Prostate gland (tissue), 2 donors: ENCODE measurements around the gene FRMD3. TPM values are rescaled to one million over a fixed set of nuclear protein-coding genes. Genes with fewer than 3 reads are reported as not detected.

Source experiments
- DNase-seq: peaks from one replicate; pipeline ENCODE4 v3.0.0-alpha.2; 2019; ENCODE audit warnings: low spot score
- H3K27ac ChIP-seq, 2 donors: fragments of 200-600 bp; sonication (generic); 2 replicates each; pipeline ENCODE4 v1.5.1; 2017 to 2019
- H3K27me3 ChIP-seq: fragments of 200-600 bp; sonication (generic); replicated peaks from 2 replicates; pipeline ENCODE4 v1.5.1; 2019; ENCODE audit not compliant: insufficient read depth
- H3K36me3 ChIP-seq, 2 donors: fragments of 200-600 bp; sonication (generic); 1 replicate in 1 of 2; 2 replicates in 1 of 2; pipeline versions ENCODE4 v1.5.1 to v1.8.1; 2017 to 2019
- H3K4me1 ChIP-seq: fragments of 200-600 bp; sonication (generic); replicated peaks from 2 replicates; pipeline ENCODE4 v1.5.1; 2019
- H3K4me3 ChIP-seq, 2 donors: fragments of 200-600 bp; sonication (generic); 2 replicates each; pipeline ENCODE4 v1.5.1; 2017 to 2019
- H3K9me3 ChIP-seq: fragments of 200-600 bp; sonication (generic); 2 replicates; pipeline ENCODE4 v1.5.1; 2017
- POLR2A ChIP-seq: fragments of 450-650 bp; IDR thresholded peaks from one replicate; pipeline ENCODE4 v1.6.1; 2016; ENCODE audit warnings: antibody characterized with exemption, mild to moderate bottlenecking
- POLR2AphosphoS5 ChIP-seq: sonication (generic); formaldehyde crosslinking; IDR thresholded peaks from one replicate; pipeline ENCODE4 v1.6.1; 2017; ENCODE audit warnings: antibody characterized with exemption
- WGBS: methylation state at CpG from one replicate; pipeline ENCODE4 v1.1.5; 2018; 5-methylcytosine and 5-hydroxymethylcytosine counted together
- intact Hi-C: fragments of 100-400 bp; cut with DNase I; formaldehyde crosslinking; loops from one replicate; pipeline ENCODE4 v1.14.2; 2022
- total RNA-seq, 2 donors: library from RNA; depleted of rRNA; stranded (reverse); fragments of >200 nt; gene quantifications; one replicate each; pipeline ENCODE4 v1.1.0, GENCODE V29; 2016
- TF ChIP-seq, protein P1 (sequence below), 4 experiments: fragments of 200-600 bp in 2 of 4; fragments of 450-650 bp in 2 of 4; sonication (generic) in 2 of 4; IDR thresholded peaks; 1 replicate in 3 of 4; 2 replicates in 1 of 4; pipeline ENCODE4 v1.5.1; 2016 to 2019; ENCODE audit warnings: antibody characterized with exemption in 4 of 4, mild to moderate bottlenecking in 2 of 4, moderate library complexity in 2 of 4

FRMD3 gene
- total RNA-seq, 2 donors from 2014 or later: 2.3 to 3.4 TPM

DNA sequence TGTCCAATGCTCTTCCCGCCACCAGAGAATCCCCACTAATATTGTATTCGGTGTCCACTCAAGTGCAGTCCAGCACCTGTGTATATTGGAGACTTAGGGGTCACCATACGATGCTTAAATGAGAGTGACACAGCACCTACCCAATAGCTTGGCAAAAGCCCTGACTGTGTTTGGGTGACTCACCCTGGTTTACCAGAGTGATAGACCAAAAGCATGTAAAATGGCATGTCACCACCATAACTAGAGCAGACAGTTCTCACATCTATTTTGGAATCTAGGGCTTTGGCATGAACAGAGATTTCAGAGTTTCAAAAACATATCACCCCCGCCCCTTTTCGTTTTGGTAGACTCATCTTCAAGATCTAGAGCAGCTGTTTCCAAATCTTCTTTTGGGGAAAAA is 257.9 kb downstream of the FRMD3 start:
- H3K27me3 ChIP-seq: no peaks in the 10 kb centered on the region
- intact Hi-C loops: no loop called here
- H3K27ac ChIP-seq: no peak overlapping the region
- no peaks in the 10 kb centered on the region for H3K36me3 ChIP-seq
- no peaks in the 10 kb centered on the region for H3K4me1 ChIP-seq
- H3K4me3 ChIP-seq: no peak overlapping the region
- WGBS: 88% methylated on average over 5 of the region's 5 CpGs
- DNase-seq: no peak
- TF ChIP-seq, protein P1, sequence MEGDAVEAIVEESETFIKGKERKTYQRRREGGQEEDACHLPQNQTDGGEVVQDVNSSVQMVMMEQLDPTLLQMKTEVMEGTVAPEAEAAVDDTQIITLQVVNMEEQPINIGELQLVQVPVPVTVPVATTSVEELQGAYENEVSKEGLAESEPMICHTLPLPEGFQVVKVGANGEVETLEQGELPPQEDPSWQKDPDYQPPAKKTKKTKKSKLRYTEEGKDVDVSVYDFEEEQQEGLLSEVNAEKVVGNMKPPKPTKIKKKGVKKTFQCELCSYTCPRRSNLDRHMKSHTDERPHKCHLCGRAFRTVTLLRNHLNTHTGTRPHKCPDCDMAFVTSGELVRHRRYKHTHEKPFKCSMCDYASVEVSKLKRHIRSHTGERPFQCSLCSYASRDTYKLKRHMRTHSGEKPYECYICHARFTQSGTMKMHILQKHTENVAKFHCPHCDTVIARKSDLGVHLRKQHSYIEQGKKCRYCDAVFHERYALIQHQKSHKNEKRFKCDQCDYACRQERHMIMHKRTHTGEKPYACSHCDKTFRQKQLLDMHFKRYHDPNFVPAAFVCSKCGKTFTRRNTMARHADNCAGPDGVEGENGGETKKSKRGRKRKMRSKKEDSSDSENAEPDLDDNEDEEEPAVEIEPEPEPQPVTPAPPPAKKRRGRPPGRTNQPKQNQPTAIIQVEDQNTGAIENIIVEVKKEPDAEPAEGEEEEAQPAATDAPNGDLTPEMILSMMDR (IDR thresholded peaks at IDR 0.05): no peak
- TF ChIP-seq POLR2A (no peak), POLR2AphosphoS5 (no peak)
- no peaks in the 10 kb centered on the region for H3K9me3 ChIP-seq

DNA sequence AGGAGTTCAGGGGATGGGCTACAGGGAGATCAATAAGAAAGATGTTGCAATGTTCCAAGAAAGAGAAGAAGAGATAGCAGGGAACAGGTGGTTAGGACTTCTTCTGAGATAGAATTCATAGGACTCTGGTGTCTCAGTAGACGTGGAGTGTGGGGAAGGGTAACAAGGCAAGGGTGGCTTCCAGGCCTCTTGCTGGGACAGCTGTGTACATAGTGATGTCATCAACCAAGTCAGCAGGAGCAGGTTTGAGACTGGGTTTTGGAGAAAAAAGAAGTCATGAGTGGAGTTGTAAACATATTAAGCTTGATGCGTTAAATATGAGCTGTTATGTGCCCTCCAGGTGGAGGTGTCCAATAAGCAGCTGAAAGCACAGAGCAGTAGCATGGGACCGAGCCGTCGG is 263.4 kb downstream of the FRMD3 start:
- 91% methylated on average over 5 of the region's 5 CpGs for WGBS
- intact Hi-C loops: no loop called here
- no peak for DNase-seq
- H3K4me3 ChIP-seq: no peak overlapping the region
- H3K9me3 ChIP-seq: no peaks in the 10 kb centered on the region
- H3K27ac ChIP-seq: no peak overlapping the region
- H3K4me1 ChIP-seq: no peaks in the 10 kb centered on the region
- H3K36me3 ChIP-seq: no peaks in the 10 kb centered on the region
- no peaks in the 10 kb centered on the region for H3K27me3 ChIP-seq
- no peak for TF ChIP-seq POLR2A

DNA sequence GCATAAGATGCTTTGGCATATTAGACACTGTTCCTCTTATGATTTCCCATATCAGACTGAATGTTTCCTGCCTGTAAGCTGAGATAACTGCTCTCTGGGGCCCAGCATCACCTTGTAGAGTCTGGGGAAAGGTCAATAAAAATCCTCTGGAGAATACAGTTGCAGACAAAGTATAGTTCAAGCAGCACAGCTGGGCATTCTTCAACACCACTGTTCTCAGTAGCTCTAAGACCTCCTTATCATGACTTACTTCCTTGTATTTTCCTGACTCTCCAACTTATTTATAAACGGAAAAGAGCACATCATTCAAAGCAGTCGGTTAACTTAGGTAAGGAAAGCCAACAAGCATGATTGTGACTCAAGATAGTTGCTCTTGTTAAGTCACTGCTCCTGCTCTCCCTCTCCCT is 266.5 kb downstream of the FRMD3 start:
- no peaks in the 10 kb centered on the region for H3K4me1 ChIP-seq
- no peak for DNase-seq
- no peaks in the 10 kb centered on the region for H3K9me3 ChIP-seq
- no peak overlapping the region for H3K4me3 ChIP-seq
- WGBS: 72% methylated on average over 2 of the region's 2 CpGs
- no peak for TF ChIP-seq POLR2AphosphoS5
- TF ChIP-seq POLR2A: no peak
- TF ChIP-seq, protein P1 (IDR thresholded peaks at IDR 0.05): no peak
- H3K36me3 ChIP-seq: no peaks in the 10 kb centered on the region
- H3K27ac ChIP-seq: no peak overlapping the region
- no peaks in the 10 kb centered on the region for H3K27me3 ChIP-seq
- intact Hi-C loops: no loop called here

DNA sequence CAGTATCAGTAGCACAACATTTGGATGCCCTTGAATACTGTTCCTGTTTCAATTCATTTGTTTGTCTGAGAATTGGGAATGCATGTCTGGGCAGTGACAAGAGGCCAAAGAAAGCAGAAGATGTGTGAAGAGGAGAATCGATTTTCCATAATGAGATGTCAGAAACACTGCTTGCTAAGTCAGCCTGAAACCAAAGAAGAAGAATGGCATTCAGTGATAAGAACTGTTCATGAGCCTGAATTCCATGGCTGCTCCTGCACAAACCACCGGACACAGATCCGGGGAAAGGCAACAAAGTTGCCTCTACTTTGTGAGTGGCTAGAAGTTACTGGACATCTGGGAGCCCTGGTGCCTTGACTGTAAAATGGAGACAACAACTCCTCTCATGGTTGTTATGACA is 268.1 kb downstream of the FRMD3 start:
- TF ChIP-seq POLR2A: no peak
- TF ChIP-seq POLR2AphosphoS5: no peak
- TF ChIP-seq, protein P1 (IDR thresholded peaks at IDR 0.05): no peak
- H3K4me1 ChIP-seq: no peaks in the 10 kb centered on the region
- no peak overlapping the region for H3K27ac ChIP-seq
- H3K27me3 ChIP-seq: no peaks in the 10 kb centered on the region
- no peak overlapping the region for H3K4me3 ChIP-seq
- H3K36me3 ChIP-seq: no peaks in the 10 kb centered on the region
- intact Hi-C loops: no loop called here
- no peak for DNase-seq
- no peaks in the 10 kb centered on the region for H3K9me3 ChIP-seq
- 69% methylated on average over 3 of the region's 3 CpGs for WGBS

DNA sequence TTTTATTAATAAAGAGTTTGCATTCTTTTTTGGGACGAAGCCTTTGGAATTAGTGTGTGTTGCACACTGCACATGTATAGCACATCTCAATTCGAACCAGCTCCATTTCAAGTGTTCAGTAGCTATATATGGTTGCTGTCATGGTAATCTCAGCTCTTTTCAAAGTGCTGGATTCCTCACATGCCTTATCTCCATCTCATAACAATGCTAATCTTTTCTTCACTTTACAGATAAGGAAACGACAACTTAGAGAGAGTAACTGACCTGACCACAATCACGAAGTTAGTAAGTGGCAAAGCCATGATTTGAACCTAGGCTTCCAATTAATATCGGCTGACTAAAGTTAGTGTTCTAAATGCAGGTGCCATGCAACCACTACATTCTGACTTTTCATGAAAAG is 270.5 kb downstream of the FRMD3 start:
- no peak for DNase-seq
- intact Hi-C loops: no loop called here
- 74% methylated on average over 5 of the region's 5 CpGs for WGBS
- TF ChIP-seq POLR2AphosphoS5: no peak
- no peak for TF ChIP-seq POLR2A
- TF ChIP-seq, protein P1 (IDR thresholded peaks at IDR 0.05): no peak
- Histone ChIP-seq H3K36me3 (no peaks in the 10 kb centered on the region), H3K4me3 (no peak overlapping the region), H3K4me1 (no peaks in the 10 kb centered on the region), H3K27me3 (no peaks in the 10 kb centered on the region), H3K9me3 (no peaks in the 10 kb centered on the region), H3K27ac (no peak overlapping the region)
